ENCODE measurements around the gene FGFR2. TPM values are rescaled to one million over a fixed set of nuclear protein-coding genes. Genes with fewer than 3 reads are reported as not detected.

The FGFR2 gene
- total and polyA plus RNA-seq, 2 donors (not counting 3 experiments of a cell fraction or from before 2014, with no cell fraction given): 0.06 TPM; not detected in 1

DNA sequence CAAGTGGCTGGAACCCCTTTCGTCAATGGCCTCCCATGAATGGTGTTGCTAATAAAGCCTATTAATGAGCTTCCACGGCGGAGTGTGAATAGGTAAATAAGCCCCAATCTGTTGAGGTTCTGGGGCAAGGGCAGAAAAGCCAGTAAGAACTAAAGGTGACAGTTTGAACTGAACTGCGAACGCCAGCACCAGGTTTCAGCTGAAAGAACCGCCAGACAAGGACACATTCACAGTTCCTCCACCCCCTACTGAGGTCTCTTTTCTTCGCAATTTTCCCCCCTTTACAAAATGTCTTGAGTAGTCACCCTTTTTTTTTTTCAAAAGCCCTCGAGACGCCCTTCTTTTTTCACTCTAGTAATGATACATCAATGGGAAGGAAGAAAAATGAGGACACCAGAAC, 2.4 kb upstream of the FGFR2 start:
- no peaks in the 10 kb centered on the region for H3K79me2 ChIP-seq (ENCODE audit: control insufficient read depth, insufficient read depth, low read length)
- H3K9me3 ChIP-seq (replicated peaks; ENCODE audit: control insufficient read depth, insufficient read depth, low read length): no peaks in the 10 kb centered on the region
- FAIRE-seq (no peak), DNase-seq (ENCODE audit: low read depth, low spot score) (no peak)
- H2AFZ ChIP-seq (ENCODE audit: low read depth, low read length): no peak overlapping the region
- H3K9ac ChIP-seq (replicated peaks; ENCODE audit: extremely low read depth, insufficient read depth, low read length): no peak overlapping the region
- dilution Hi-C loops (cut with MboI; ENCODE audit: extremely low pct_ligation_motif_present, low sequenced_read_pairs) (no loop called here), intact Hi-C loops (cut with micrococcal nuclease) (no loop called here)
- H3K4me3 ChIP-seq (replicated peaks in 1 of 3; ENCODE audit: insufficient read depth in 1 of 3, low read depth in 1 of 3, low read length in 3 of 3): no peak overlapping the region
- H3K27me3 ChIP-seq (ENCODE audit: control insufficient read depth in 2 of 2, insufficient read depth in 2 of 2, low read length in 2 of 2): peaks cover 37 to 40% of the 10 kb centered on the region in 2 experiments
- H3K4me1 ChIP-seq (ENCODE audit: control insufficient read depth, extremely low read depth, insufficient read depth, low read length): peaks cover 5% of the 10 kb centered on the region
- TF ChIP-seq, protein P1, sequence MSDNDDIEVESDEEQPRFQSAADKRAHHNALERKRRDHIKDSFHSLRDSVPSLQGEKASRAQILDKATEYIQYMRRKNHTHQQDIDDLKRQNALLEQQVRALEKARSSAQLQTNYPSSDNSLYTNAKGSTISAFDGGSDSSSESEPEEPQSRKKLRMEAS (IDR thresholded peaks at IDR 0.05; ENCODE audit: insufficient read depth, insufficient read length): no peak
- no peak for TF ChIP-seq MYC (IDR thresholded peaks at IDR 0.05; ENCODE audit: low read depth, low read length)
- TF ChIP-seq, protein P2, sequence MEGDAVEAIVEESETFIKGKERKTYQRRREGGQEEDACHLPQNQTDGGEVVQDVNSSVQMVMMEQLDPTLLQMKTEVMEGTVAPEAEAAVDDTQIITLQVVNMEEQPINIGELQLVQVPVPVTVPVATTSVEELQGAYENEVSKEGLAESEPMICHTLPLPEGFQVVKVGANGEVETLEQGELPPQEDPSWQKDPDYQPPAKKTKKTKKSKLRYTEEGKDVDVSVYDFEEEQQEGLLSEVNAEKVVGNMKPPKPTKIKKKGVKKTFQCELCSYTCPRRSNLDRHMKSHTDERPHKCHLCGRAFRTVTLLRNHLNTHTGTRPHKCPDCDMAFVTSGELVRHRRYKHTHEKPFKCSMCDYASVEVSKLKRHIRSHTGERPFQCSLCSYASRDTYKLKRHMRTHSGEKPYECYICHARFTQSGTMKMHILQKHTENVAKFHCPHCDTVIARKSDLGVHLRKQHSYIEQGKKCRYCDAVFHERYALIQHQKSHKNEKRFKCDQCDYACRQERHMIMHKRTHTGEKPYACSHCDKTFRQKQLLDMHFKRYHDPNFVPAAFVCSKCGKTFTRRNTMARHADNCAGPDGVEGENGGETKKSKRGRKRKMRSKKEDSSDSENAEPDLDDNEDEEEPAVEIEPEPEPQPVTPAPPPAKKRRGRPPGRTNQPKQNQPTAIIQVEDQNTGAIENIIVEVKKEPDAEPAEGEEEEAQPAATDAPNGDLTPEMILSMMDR (IDR thresholded peaks at IDR 0.05; ENCODE audit: extremely low read depth in 1 of 2, insufficient read depth in 1 of 2, low read depth in 1 of 2, low read length in 2 of 2): no peak
- no peak for TF ChIP-seq POLR2AphosphoS5 (IDR thresholded peaks at IDR 0.05; ENCODE audit: insufficient read depth, low read depth, low read length)
- no peak for TF ChIP-seq GATA2 (IDR thresholded peaks at IDR 0.05; ENCODE audit: insufficient read depth, insufficient read length, low read depth, low read length)
- TF ChIP-seq EZH2 (IDR thresholded peaks at IDR 0.05; ENCODE audit: borderline replicate concordance, low read depth, low read length, severe bottlenecking): no peak
- TF ChIP-seq JUN (IDR thresholded peaks at IDR 0.05; ENCODE audit: borderline replicate concordance, insufficient read depth, insufficient read length, low read depth): no peak
- no peak for TF ChIP-seq POLR2A (IDR thresholded peaks at IDR 0.05; ENCODE audit: low read depth, low read length)
- no peak for TF ChIP-seq FOS (IDR thresholded peaks at IDR 0.05; ENCODE audit: borderline replicate concordance, insufficient read depth, low read length)
- no peak overlapping the region for H3K4me2 ChIP-seq (ENCODE audit: insufficient read depth, low read length)
- no peak overlapping the region for H3K27ac ChIP-seq (ENCODE audit: insufficient read depth, low read depth, low read length)
- POLR2A ChIA-PET: no interaction called here
- BruUV-seq (replicated peaks): no TSS peak
- H4K20me1 ChIP-seq (replicated peaks; ENCODE audit: control insufficient read depth, extremely low read depth, insufficient read depth, low read length): no peaks in the 10 kb centered on the region
- H3K9me1 ChIP-seq (replicated peaks; ENCODE audit: control insufficient read depth, extremely low read depth, insufficient read depth, low read length): no peaks in the 10 kb centered on the region
- no peaks in the 10 kb centered on the region for H3K36me3 ChIP-seq (ENCODE audit: control insufficient read depth in 2 of 2, extremely low read depth in 1 of 2, insufficient read depth in 2 of 2, low read length in 2 of 2)
- CTCF ChIA-PET: interaction anchor here (1.4 kb wide), 1 partner anchor 300 kb away, joined by 4 read pairs; no protein-coding TSS in a partner anchor
